CD4-positive, alpha-beta T cell treated with Interleukin-17A for 4 hours (primary cell): ENCODE measurements around the gene PSMD10.

Experiments
- DNase-seq: peaks from one replicate; pipeline ENCODE4 v3.0.0-alpha.2; 2020; ENCODE audit warnings: mixed read lengths

The PSMD10 gene, protein sequence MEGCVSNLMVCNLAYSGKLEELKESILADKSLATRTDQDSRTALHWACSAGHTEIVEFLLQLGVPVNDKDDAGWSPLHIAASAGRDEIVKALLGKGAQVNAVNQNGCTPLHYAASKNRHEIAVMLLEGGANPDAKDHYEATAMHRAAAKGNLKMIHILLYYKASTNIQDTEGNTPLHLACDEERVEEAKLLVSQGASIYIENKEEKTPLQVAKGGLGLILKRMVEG

DNA sequence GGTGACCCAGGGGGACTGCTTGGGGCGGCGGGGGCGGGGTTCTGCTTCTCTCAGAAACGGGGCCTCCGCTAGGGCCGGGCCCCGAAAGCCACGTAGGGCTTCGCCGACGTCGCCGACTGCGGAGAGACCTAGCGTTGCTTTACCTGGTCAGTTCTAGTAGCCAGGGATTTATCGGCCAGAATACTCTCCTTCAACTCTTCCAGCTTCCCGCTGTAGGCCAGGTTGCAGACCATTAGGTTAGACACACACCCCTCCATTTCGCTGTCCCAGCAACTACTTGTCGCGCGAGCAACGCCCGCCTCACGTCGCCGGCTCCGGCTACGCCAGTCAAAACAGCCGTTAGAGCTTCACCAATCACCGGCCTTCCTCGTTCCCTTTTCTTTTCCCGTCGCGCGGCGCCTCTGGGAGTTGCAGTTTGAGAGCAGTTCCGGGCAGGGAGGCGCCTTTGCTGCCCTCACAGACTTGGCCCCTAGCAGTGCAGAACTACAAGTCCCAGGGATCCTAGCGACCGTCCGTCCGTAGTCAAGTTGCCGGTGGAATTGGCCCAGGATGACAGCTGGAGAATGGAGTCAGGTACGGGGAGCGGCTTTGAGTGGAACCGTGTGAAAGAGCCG, at the start of gene PSMD10, which contains the start of gene ATG4A:
PSMD10 (minus strand) TSS at position 279 of the 614 bp plus-strand sequence; CDS start at position 257, 22 bp downstream.
ATG4A (plus strand) TSS at position 515 of the 614 bp plus-strand sequence; CDS start at position 564, 49 bp downstream.
- peak; percentile 85 for DNase-seq

DNA sequence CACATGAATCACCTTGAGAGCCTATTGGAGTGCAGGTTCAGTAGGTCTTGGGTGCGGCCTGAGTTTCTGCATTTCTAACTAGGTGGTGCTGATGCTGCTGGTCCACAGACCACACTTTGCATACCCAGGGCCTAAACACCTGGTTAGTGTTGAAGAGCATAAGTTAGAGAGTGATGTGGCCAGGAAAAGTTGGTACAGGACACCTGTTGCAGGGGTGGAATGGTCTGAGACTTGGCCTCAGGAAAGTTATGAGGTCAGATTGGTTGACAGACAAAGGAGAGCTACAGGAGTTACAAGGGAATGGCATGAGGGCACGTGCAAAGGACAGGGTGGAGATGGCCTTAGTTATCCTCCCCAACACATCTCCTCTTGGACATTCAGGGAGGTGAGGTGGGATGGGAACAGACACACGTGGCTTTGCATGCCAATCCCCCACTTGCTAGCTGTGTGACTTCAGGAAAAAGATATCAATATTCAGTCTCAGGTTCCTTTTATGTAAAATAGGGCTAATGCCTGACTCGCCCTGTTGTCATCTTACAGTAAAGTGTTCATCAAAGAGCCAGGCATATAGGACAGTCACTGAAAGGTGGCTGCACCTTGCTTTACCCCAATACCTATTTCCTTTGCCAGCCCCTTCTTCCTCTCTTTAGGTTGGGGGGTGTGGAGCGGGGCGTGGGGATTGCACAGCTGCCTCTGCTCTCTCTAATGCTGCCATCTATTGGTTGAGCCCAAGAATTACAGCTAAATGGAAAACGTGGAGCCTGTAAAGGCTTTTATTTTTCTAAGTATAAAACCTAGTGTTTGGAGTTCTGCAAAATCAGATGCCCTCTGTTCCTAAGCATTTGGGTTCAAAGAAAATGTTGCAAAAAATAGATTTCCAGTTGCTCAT, 47.7 kb upstream of the PSMD10 start:
- DNase-seq = no peak

DNA sequence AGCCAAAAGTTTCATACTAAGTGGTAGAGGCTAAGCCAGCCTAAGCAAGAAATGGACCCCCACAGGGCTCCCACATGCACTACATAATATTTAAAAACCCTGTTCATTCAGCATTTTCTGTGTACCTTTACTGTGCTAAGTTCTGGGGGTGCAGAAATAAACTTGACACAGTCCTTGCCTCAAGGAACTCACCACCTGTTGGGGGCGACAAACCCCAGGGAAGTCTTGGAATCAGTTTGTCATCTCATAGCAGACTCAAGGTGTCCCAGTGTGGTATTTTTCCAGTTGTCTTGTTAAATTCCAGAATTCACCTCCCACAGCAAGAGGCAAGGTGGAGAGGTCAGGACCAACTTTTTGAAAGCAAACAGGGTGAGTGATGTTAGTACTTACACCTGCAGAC, 43.4 kb upstream of the PSMD10 start:
- DNase-seq = no peak

DNA sequence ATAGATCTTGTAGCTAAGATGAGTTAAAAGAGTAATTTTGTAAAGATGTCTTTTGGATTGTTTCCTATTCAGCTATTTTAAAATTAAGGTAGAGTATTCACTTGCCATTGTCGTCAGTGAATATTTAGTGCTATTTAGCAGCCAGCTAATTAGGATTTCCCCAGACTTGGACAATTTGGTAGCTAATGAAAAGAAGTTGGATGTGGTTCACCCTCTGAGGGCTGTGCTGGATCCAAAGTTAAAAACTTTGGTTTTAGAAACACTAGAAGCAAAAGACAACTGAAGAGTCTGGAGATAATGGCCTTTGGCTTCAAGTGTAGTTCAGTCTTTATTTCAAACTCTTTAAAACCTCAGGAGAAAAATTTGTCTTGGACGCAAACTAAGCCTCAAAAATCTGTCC, 41.5 kb upstream of the PSMD10 start:
- no peak for DNase-seq

DNA sequence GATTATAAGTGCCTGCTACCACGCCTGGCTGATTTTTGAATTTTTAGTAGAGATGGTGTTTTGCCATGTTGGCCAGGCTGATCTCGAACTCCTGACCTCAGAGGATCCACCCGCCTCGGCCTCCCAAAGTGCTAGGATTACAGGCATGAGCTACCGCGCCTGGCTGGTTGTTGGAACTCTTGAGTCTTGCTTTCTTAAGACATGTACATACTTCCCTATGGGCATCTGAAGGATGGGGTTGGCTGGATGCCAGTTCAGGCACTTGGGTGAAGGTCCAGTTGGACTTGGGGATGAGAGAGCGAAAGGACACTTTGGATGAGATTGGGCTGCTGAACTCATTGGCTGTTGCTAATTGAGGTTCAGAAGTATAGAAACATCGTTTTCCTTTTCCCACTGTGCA, 40.7 kb upstream of the PSMD10 start:
- no peak for DNase-seq

DNA sequence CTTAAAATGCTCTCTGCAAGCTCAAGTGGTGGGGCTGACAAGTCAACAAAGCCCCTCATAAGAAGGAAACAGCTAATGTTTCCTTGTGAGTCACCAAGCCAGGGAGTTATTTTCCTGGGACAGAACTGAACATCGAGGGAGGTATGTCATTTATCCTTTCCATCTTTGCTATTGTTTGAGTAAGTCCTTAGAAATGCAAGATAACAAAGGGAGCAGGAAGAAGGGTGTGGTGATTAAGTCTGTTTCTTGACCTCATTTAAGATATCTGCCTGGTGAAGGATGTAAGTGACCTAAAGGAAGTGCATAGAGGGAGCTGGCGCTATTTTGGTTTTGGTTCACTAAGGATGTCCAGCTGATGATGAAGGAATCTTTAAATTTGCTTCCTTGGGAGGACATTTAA, 40.1 kb upstream of the PSMD10 start:
- DNase-seq = no peak

DNA sequence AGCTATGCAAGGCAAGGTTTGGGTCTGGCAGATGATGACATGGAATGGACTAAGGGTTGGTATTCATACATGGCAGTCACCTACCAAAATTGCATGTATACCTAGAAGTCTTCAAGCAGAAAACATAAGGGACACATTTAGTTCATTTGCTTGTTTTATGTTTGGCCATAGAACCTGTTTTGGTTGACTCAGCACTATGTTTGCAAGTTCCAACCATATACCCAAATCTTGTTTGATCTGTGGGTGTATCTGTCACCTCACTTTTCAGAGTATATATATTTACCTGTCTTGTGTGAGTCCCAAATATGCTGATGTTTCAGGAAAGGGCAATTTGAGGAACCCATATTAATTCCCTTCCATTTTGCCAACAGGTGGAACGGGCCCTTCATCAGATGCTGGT, 39.5 kb upstream of the PSMD10 start:
- DNase-seq = no peak

DNA sequence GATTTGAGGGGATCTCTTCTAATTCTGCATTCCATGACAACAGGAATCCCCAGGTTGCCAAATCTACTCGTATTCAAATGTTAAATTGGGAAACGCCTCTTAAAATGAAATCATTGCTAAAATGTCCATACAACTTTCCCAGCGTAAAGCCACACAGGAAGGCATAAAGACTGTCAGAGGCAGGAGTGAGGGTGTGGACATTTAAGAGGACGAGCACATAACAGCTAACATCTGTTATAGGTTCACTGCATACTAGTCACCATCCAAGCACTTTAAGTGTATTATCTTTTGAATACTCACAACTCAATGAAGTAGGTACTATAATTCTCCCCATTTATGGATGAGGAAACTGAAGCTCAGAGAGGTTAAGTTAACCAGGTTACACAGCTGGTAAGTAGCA, 35.8 kb upstream of the PSMD10 start:
- no peak for DNase-seq

DNA sequence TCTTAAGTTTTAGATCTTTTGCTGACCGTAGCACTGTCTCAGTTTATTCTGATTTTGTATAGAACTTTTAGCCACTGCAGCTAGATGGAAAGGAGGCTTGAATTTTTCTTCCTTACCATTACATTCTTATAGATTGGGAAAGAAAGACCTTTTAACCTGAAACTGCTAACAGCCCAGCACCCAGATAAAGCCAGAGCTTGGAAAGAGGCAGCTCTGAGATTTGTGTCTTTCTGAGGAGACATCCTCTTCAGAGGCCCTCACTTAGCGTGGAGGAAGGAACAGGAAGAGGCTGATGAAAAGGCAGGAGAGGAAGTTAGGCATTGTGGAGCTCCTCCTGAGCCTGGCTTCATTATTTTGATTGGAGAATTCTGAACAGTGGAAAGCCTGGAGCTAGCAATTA, 35.3 kb upstream of the PSMD10 start:
- DNase-seq = no peak

DNA sequence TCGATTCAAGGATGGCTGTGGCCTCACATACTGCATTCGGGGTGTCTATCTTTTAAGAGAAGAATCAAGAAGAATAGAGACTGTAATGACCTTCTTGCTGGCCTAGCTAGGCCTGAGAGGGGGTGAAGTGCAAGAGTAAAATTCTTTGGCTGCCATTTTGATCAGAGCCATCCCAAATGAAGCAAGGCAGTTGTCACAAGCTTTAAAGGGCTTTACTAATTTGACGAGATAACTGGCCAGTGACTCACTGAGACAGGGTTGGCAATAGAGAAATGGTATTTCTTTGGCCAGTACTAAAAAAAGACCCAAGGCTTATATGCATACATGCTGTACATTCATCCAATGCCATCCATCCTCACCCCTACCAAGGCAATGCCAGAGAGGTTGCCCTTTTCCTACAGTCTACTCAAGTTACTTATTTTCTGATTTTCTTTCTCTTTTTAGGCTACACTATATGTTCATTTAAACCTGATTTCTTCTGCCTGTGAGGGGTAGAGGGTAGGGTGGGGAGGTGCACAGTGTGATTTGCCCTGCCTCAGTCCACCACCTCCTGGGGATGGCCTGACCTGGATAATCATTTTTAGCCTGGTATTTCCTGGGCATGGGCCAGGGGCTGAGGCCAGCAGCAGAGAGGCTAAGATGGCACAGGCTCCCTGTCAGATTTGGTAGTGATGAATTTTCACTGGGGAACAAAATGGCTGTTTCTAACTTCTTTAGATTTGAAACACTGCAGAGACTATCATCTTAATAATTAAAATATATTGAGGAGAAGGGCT, 32.4 kb upstream of the PSMD10 start:
- DNase-seq = no peak

DNA sequence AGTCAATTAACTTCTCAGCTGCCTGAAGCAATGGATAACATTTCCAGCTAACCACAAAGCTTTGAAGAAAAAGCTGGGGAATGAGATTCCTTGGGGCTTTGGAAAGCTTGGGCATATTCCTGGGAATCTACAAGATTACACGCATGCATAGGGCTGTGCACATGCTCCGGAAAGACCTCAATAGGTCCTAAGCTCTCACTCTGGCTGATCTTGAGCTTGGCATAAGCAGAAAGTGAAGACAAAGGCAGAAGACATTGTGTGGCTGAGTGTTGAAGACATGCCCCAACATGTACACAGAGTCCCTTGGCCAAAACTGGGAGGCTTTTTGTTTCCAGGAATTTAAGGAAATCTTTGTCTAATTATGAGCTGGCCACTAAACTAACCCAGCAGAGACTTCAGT, 31.4 kb upstream of the PSMD10 start:
- DNase-seq = no peak

DNA sequence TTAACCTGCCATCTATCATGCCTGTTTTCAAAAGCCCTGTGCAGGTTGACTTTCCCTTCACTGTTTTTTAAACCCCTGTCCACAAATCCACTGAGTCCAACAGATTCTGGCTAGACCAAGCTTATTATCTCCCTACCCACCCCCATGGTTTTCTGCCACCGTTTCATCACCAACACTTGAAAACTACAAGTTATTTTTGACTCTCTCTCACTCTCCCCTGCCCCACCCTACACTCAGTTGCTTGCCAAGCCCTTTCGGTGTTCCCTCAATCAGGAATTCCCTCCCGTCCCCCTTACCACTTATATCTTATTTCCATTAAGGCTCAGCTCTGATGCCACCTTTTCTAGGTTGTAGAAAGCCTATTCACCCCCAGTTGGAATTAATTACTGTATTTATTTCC, 29.9 kb upstream of the PSMD10 start:
- DNase-seq = no peak

DNA sequence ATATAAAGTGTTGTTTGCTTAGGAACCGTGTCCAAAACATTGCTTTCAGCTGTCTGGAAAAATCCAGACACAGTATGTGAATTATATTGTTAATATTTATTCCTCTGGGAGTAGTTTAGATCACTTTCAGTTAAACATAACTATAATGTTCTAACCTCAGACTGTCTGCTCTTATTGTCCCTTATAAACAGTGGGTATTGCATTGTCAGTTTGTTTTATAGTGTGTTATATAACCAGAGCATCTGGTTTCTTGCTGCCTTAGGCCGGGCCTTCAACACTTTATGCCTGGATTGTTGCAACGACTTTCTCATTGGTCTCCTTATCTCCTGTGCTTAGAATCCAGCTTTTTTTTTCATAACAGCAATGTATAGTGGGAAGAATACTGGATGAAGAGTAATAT, 26.6 kb upstream of the PSMD10 start:
- no peak for DNase-seq

DNA sequence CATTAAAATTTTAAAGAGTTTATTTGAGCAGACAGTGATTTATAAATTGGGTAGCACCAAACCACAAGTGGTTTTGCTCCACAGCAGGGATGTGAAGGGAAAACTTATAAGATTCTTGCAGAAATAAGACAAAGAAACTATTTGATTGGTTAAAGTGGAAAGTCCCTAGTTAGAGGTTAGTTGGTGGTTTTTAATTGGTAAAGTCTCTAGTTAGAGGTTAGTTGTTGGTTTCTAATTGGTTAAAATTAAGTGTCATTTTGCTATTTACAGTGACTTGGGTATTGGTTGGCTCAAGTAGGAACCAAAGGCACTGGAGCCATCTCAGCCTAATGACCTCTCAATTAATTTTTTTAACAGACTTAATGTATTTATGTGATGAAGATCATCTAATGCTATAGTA, 23.2 kb upstream of the PSMD10 start:
- no peak for DNase-seq

DNA sequence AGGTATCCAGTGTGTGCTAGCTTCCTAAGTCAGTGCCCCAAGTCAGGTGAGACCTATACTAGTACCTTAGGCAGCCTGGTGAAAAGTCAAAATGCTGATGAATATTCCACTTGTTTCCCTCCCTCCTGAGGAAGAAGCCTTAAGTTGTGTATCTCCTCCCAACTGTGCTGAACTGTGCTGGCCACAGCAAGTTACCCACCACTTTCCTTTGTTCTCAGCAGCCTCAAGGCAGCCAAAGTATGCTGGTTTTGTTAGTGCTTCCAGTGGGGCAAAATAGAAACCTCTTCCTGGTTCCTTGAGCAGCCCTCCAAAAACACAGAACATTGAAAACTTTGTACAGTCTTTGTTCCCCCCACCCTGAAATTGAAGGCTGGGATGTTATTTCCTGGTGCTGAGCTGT, 14.1 kb upstream of the PSMD10 start:
- no peak for DNase-seq

DNA sequence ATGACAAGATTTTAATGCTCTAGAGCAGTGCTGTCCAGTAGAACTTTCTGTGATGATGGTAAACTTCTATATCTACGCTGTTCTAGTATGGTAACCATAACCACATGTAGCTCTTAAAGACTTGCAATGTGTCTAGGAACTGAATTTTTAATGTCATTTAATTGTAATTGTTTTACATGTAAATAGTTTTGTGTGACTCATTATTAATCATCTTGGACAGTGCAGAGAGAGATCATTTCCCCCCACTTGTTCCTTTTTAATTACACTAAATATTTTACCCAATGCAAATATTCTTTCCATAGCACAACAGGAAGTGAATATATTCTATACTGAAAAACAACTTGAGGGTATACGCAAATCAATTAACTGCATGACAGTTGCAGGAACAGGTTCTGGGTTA, 6.0 kb upstream of the PSMD10 start:
- no peak for DNase-seq

DNA sequence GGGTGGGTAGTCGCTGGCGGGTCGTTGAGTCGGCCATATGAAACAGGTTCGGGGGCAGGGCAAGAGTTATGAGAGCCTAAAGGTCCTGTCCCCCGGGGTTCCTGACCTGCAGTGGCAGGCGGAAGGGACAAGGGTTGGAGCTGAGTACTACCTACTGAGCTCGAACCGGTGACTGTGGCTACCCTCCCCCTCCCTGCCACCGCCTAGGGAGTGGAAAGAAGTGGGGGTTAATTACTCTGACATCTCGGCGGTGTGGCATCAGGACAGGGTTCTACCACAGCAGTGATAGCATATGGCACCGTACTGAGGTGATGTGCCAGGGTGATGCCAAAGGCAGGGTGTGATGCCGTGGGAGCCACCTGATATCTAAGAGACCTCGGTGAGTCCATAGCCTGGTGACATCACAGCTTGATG, 543 bp upstream of the PSMD10 start:
- no peak for DNase-seq

DNA sequence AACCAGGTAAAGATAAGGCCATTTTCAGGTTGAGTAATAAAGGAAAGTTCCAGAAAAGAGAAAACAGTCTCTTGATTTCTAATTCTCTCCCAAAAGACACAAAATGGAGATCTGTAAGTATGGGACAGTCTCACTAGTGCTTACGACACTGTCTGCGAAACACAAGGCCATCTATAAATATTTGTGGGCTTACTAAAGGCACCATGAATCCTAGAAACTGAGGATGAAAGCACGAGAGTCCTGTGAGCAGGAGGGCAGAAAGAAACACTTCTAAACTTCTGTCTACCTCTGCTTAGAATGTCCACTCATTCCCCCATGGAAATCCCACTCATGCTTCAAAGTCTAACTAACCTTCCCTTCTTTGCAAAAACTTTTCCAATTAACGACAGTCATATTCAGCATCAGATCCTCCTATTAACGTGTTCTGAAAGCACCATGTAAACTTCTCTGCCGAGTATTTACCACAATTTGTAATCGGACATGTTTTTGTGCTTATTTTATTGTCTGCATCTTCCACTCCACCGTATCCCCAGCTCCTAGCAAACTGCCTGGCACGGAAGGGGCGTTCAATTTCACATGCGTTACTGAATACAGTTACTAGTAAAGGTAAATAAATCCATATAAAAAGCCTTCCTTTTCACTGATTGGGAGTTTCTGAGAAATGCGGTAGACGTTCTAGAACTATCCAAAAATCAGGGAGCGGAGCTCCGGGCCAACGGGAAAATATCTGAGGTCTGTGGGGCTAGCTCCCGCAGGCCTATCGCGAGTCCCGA, 665 bp downstream of the PSMD10 start:
- no peak for DNase-seq

DNA sequence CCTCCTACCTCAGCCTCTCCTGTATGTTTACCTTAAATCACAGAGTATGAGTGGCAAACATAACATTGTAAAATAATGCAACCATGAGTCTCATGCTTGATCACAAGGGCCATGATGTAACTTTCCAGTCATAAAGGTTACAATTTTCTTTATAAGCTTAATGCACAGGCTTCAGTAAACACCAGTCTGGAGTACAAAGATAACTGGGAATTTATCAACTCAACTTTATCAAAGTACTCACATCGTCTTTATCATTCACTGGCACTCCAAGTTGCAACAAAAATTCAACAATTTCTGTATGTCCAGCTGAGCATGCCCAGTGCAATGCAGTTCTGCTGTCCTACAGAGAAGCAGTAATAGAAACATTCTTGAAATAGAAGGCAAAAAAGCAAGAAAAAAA, 2.8 kb downstream of the PSMD10 start:
- no peak for DNase-seq

DNA sequence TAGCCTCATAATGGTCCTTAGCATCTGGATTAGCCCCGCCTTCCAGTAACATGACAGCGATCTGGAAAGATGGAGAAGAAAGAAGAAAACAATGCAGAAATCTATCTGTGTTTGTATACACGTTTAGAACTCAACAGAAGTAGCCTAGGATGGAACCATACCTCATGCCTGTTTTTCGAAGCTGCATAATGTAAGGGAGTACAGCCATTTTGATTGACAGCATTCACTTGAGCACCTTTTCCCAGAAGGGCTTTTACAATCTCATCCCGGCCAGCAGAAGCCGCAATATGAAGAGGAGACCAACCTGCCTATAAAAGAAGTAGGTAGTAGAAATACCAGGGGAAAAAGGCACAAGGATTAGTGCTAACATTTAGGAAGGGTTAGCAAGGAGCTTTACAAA, 3.5 kb downstream of the PSMD10 start:
- DNase-seq = no peak

DNA sequence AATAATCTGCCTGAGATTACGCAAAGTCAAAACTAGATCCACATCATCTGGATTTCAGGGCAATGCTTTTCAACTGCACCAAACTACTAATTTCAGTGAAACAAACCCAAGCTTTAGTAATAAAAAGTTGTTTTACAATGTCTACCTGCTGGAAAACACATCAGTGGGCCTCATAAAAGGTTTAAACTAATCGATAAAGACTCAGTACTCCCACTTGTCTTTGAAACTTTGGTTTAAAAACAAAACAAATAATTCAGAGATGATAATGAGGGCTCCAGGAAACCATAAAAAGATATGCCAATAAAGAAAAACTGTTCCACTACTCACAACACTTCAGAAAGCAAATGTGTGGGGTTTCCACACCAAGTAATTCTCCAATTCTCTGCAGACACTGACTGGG, 10.2 kb downstream of the PSMD10 start:
- DNase-seq = no peak

DNA sequence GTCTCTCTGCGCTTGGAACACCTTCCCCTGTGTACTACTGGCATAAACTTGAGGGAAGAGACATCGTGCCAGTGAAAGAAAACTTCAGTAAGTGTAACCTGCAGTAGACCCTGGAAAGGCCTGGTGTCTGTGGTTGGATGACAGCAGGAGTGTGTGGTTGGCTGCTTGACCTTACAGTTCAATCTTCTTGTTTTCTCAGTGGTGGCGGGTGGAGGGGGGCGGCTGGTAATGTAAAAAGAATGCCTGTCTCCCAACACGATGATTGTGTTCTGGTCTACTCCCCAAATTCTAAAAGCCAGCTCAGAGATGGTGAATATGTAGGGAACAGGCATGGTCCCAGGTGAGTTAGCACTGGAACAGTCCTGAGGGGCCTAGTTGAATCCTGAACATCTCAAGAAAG, 18.6 kb downstream of the PSMD10 start:
- DNase-seq = no peak
